Gastroesophageal sphincter (tissue), 3 donors: ENCODE measurements around the gene PPM1H.

Experiments
- CTCF ChIP-seq, 4 experiments: fragments of 200-600 bp in 2 of 4; fragments of 450-650 bp in 2 of 4; sonication (generic) in 1 of 4; IDR thresholded peaks; one replicate each; pipeline ENCODE4 v1.5.1; 2017 to 2019; ENCODE audit warnings: antibody characterized with exemption in 4 of 4, mild to moderate bottlenecking in 2 of 4, moderate library complexity in 2 of 4
- POLR2A ChIP-seq, 2 donors: fragments of 450-650 bp; IDR thresholded peaks; one replicate each; pipeline ENCODE4 v1.6.1; 2017; ENCODE audit warnings: antibody characterized with exemption in 2 of 2, mild to moderate bottlenecking in 2 of 2, moderate library complexity in 1 of 2
- POLR2AphosphoS5 ChIP-seq: sonication (generic); formaldehyde crosslinking; IDR thresholded peaks from one replicate; pipeline ENCODE4 v1.6.1; 2017; ENCODE audit warnings: antibody characterized with exemption

GRCh38 chr12:62885242-62885641, 49.7 kb downstream of the PPM1H start:
- TF ChIP-seq CTCF (IDR thresholded peaks at IDR 0.05) (no peak), POLR2AphosphoS5 (no peak), POLR2A (IDR thresholded peaks at IDR 0.05) (no peak)
